GM23338 (cell line): ENCODE results near the gene TMEM119.

ENCODE experiments used
- CREB1 ChIP-seq: fragments of 250-450 bp; sonication (Bioruptor Pico); IDR thresholded peaks from 2 replicates; pipeline ENCODE4 v1.5.0; 2020; ENCODE audit warnings: low read depth, mild to moderate bottlenecking, moderate library complexity
- CTCF ChIP-seq, 2 experiments: fragments of 200-600 bp in 1 of 2; sonication (generic) in 1 of 2; conservative IDR thresholded peaks; 2 replicates each; pipeline versions ENCODE4 v1.5.1 to v1.6.1; 2016 to 2017; ENCODE audit warnings: antibody characterized with exemption in 2 of 2, low read depth in 2 of 2, mild to moderate bottlenecking in 2 of 2, moderate library complexity in 1 of 2
- ETS1 ChIP-seq: IDR thresholded peaks from 2 replicates; pipeline ENCODE4 v1.6.1; 2016; ENCODE audit warnings: antibody characterized with exemption
- EZH2 ChIP-seq: fragments of 200-600 bp; sonication (generic); IDR thresholded peaks from one replicate; pipeline ENCODE4 v1.8.0; 2017; ENCODE audit warnings: antibody characterized with exemption, mild to moderate bottlenecking, low read depth; ENCODE audit not compliant: unreplicated experiment
- EZH2phosphoT487 ChIP-seq: fragments of 200-600 bp; sonication (generic); IDR thresholded peaks from one replicate; pipeline ENCODE4 v1.8.1; 2018; ENCODE audit warnings: antibody characterized with exemption; ENCODE audit not compliant: unreplicated experiment
- JUNB ChIP-seq: IDR thresholded peaks from one replicate; pipeline ENCODE4 v1.6.1; 2016; ENCODE audit warnings: antibody characterized with exemption; ENCODE audit not compliant: unreplicated experiment
- NANOG ChIP-seq: IDR thresholded peaks from 2 replicates; pipeline ENCODE4 v1.6.1; 2016; ENCODE audit warnings: antibody characterized with exemption, borderline replicate concordance
- POLR2AphosphoS5 ChIP-seq: IDR thresholded peaks from 2 replicates; pipeline ENCODE4 v1.6.1; 2016; ENCODE audit warnings: antibody characterized with exemption, low read depth
- REST ChIP-seq: IDR thresholded peaks from one replicate; pipeline ENCODE4 v1.6.1; 2018; ENCODE audit warnings: antibody characterized with exemption; ENCODE audit not compliant: unreplicated experiment
- STAT1 ChIP-seq: IDR thresholded peaks from one replicate; pipeline ENCODE4 v1.6.1; 2016; ENCODE audit warnings: antibody characterized with exemption; ENCODE audit not compliant: unreplicated experiment
- ZNF331 ChIP-seq: fragments of 250-450 bp; sonication (Bioruptor Pico); IDR thresholded peaks from 2 replicates; pipeline ENCODE4 v1.5.0; 2020; ENCODE audit warnings: low read depth, mild to moderate bottlenecking, moderate library complexity

DNA sequence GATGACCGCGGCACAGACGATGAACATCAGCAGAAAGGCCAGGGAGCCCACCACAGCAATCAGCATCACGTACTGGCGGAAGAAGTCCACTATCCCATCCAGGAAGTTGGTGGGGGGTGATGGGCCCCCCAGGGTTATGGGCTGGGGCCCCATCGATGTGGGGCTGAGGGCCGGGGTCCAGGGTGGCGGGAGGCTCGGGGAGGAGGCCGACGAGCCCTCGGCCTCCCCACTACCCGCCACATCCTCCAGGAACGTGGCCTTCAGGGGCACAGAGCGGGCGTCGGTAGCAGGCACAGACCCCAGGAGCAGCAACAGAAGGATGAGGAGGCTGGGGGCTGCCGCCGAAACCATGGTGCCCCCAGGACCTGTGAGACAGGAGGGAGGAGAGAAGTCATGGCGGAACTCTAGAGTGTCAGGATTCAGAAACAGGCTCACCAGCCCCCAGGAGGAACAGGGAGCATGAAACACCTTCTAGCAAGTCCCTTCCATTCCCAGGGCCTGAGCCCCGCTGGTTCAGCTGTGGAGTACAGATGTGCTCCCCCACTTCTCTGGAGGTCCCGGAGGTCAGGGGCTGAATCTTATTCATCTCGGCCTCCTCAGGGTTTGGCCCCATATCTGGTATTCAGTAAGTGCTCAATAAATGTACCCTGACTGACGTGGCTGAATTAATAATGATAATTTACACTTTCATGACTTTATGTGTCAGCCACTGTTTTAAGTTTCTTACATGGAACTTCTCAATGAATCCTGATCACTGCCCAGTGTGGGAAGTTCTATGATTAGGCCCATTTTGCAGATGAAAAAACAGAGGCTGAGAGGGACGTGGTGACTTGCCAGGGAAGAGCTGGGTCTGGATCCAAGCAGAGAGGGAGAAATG lies 5.6 kb downstream of the TMEM119 start:
- TF ChIP-seq CTCF (conservative IDR thresholded peaks at IDR 0.05; ENCODE audit: low read depth in 2 of 2) (no peak), EZH2 (no peak), REST (no peak), JUNB (no peak), POLR2AphosphoS5 (no peak), CREB1 (CRISPR knock-in tag) (no peak), EZH2phosphoT487 (no peak), ZNF331 (CRISPR knock-in tag) (no peak), STAT1 (no peak), NANOG (no peak), ETS1 (no peak)
